Measurements from ENCODE around the gene CELA2A.

DNA sequence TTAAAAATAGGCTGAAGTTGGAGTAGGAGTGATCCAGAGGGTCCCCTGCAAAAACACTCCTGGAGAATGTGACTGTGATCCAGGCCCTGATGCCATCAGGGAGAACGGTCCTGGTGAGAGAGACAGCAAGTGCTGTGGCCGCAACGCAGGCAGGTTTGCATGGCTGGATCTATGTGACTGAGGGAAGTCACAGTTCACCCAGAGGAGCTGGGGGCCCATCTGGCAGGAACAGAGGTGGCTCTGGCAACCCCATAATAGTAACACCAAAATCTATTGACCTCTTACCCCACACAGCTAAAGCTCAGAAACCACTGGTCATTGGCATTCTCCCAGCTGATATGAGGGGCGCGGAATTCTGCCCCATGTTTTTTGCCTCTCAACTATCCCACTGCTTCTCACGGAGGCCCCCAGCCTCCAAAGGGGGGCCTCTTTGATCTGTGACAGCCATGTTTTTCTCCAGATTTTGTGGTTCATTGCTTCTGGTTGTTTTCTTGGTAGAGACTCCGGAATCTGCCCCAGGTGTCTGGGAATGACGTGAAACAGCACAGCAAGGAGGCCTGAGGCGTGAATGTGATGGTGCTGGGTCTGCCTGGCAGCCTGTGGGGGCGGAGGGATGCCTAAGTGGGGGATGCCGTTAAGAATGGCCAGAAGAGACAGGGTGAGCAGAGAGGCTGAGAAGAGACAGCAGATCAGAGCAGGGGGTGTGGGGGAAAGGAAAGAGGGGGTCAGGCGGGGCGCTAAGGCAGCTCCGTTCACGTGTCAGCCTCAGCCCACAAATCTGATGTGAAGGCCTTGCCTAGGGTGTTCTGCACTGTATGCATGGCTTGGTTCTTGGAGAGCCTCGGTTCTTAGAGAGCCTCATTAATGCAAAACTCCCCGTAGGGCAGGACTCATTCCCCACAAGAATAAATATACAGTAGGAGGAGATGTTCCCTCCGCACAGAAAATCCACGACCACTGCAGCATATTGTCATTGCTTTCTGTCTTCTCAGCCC lies 43.9 kb downstream of the CELA2A start:
- TF ChIP-seq, protein P1, sequence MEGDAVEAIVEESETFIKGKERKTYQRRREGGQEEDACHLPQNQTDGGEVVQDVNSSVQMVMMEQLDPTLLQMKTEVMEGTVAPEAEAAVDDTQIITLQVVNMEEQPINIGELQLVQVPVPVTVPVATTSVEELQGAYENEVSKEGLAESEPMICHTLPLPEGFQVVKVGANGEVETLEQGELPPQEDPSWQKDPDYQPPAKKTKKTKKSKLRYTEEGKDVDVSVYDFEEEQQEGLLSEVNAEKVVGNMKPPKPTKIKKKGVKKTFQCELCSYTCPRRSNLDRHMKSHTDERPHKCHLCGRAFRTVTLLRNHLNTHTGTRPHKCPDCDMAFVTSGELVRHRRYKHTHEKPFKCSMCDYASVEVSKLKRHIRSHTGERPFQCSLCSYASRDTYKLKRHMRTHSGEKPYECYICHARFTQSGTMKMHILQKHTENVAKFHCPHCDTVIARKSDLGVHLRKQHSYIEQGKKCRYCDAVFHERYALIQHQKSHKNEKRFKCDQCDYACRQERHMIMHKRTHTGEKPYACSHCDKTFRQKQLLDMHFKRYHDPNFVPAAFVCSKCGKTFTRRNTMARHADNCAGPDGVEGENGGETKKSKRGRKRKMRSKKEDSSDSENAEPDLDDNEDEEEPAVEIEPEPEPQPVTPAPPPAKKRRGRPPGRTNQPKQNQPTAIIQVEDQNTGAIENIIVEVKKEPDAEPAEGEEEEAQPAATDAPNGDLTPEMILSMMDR (conservative IDR thresholded peaks at IDR 0.05; ENCODE audit: low read depth, low read length), result no peak
- TF ChIP-seq EZH2 (IDR thresholded peaks at IDR 0.05; ENCODE audit: low read length, unreplicated experiment), result no peak

Data from PC-3 (cell line).